Pulmonary artery endothelial cell (primary cell): ENCODE results near the gene TCF4. TPM values are rescaled to one million over a fixed set of nuclear protein-coding genes. Genes with fewer than 3 reads are reported as not detected.

Source experiments
- DNase-seq: peaks from one replicate; pipeline ENCODE4 v3.0.0-alpha.2; 2011; ENCODE audit warnings: low read depth, low spot score
- total RNA-seq: library from RNA; depleted of rRNA; stranded (reverse); fragments of >200 nt; gene quantifications from 2 replicates; pipeline ENCODE4 v1.2.3, GENCODE V29; 2014

TCF4 gene
- total RNA-seq, 1 donor from 2014 or later = 339 TPM

DNA sequence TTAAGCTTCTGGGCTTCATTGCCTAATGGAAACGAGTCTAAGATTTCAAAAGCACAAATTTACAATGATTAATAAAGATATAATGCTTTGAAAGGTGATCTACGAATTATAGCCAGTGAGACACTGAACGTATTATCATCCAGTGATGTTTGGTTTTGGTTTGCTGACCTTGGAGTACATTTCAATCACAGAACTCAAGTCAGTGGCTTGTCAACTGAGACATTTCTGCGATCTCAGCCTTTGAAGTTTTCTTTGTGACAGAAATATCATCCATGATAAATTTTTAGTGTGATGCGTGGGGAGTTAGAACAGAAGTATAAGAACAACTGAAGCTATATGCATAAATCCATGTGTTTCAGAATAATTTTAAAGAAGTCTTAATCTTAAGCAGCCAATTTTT is 263.8 kb downstream of the TCF4 start:
- no peak for DNase-seq

DNA sequence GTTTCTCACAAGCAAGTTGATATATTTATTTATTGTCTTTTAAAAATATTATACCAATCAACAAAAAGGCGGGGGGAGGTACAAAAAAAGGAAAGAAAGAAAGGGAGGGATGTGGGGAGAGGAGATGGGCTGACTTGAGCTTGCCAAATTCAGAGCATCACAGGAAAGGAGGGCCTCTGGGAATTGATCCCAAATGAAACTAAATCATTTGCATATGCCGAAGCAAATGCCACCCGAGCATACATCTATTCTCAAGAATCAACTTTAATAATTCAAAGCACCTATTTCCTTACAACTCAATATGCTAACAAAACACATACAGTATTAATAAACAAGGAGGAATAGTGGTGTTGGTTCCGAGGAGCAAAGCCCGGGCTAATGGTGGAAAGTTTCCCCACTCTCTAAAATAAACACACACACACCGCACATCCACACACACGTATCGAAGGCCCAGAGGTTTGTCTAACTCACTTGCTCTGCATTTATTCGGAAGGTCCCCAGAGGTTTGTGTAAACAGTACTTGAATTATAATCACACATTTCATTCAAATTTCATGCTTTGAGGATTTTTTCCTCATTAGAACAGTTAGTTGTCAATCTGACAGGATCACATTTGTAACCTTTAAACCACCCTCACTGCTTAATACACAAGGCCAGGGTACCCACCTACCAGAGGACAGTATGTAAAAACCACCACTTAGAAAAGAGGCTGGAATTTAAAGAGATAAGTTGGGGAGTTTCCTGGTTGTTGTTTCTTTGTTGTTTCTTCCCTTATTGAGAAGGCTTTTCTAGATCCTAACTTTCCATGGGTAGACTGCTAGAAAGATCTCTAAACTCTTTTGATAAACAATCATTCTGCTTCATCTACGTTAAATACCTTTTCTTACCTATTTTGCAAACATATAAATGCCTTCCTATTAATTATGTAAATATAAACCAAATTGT is 264.7 kb downstream of the TCF4 start:
- DNase-seq = no peak

DNA sequence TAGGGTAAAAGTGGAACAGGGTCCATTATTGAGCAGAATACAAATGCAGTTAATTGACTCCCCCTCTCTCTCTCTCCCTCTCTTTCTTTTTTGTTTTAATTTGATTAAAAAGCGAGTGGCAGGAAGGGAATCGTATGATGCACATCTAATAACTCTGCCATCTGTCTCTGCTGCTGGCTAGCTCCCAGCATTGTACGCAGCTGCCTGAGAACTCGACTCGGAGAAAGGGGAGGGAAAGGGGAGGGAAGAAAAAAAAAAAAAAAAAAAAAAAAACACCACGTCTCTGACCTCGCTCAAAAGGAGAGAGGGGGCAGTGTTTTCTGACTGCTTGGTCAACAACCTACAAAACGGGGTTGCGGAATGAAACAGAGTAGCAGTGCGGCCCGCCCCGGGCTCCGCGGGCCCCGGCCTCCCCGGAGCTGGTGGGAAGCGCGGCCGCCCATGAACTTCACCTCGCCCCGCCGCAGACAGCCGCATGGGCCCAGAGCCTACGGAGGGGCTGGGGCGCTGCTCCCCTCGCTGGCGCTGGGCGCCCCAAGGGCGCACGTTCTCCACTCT is 265.7 kb downstream of the TCF4 start:
- peak; percentile 90 for DNase-seq

DNA sequence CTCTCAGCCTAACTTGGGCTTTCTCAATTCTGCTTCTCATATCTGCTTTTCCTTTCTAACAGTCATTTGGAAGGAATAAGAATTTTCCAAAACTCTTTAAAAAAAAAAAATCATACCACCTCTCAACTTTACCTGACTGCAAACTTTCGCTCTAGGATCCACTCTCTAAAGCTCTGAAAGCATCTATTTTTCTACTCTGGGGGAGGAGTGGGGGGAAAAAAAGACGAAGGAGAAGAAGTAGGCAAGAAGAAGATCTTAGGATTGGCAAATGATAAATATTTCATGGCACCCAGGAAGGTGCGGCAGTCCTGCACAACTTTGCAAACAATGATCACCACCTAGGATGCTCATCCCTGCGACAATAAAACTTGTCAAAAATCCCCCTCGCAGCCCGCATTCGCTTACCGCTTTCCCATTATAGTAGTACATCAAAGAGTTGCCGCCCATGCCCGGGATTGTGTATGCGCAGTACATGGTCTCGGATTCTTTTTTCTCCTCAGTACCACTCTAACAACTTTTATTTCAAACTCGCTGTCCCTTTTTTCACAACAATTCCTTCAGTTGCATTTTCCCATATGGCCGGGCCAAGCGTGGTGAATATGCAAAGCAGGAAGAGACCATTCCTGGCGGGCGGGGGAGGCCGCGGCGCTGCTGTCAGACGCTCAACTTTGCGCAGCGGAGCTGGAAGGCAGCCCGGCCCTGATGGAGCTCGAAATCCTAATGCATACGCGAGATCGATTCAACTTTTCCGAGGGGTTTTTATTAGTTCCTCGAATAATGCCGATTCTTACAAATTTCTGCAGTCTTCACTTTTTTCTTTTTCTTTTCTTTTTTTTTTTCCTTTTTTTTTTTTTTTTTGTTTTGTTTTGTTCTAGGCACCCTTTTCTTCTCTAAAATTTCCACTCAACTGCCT is 266.5 kb downstream of the TCF4 start:
- peak; percentile 71 for DNase-seq

DNA sequence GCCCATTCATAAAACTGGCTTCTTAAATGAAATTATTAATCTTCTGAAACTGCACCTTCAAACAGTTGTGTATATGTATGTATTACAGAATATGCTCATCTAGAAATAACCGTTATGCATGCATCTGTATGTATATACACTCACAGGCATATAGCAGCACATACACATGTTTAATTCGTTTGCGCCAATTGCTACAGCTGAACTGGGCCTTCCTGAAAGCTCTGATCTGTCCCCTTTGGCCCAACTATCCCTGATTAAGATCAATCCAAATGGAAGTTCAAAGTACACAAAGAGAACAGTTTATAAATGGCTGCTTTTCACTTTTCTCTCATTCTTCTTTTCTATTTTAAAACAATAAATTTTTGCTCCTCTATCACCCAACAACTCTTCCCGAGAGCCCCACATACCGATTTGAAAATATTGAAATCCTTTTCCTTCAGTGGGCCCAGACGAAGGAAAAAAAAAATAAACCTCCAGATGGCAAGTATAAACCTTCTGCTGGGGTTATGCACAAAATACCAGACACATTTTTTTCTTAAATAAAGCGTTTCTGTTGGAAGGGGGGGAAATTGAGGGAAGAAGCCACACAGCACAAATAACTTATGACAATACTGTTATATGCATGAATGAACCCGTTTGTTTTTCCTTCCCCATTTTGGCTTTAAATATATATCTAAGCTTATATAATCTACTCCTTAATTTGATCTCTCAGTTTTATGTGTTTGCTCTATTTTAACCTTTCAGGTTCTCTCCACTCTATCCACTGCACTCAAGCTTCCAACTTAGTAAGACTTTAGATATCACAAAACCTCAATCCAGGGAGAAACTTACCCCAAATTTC is 267.3 kb downstream of the TCF4 start:
- DNase-seq = no peak

DNA sequence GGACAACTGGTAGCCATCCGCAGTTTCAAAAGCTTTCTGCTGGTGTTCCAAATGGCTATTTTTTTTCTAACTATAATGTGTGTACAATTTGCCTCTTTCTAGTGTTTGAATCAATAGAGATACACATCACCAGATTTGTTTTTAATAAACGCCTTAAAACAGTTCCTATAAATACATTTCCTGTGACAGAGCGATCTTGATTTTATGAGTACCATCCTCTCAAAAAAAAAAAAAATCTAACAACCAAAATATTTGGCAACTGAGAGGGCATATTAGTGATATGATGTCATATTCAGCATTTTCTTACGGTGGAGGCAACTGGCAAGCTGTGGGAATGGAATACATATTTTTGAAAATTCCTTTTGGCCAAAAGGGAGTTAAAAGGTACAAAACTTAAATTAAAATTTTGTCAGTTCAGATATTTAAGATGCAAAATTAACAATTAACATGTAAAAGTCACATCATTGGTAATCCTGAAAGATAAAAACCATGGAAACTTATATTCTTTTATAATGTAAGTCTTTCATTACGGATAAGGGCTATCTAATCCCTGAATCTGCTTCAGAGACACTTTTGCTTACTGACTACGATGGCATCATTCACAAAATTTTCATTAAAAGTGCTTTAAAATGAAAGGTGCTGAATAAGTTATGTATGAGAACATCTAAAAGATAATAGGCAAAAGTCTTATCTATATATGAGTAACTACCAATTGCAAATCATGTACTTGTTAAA is 268.4 kb downstream of the TCF4 start:
- no peak for DNase-seq

DNA sequence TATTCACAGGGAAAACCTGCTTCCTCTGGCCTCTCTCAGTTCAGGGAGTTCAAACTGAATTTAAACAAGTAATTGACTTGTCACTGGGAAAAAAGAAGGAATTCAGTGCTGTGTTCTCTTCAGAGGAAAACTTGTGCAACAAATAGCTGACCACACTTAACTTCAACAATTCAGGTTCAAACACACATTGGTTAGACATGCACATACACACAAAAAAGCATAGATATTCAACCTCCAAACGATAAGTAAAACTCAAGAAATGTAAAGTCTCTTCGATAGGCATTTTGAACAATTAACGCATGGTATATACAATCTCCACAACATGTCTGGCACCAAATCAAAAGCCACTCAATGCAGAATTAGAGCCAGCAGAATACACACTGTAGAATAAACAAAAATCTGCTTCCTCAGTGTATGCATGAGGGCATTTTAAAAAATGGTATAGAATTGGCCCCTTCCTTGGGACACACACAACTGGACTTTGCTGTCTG is 269.0 kb downstream of the TCF4 start:
- no peak for DNase-seq

DNA sequence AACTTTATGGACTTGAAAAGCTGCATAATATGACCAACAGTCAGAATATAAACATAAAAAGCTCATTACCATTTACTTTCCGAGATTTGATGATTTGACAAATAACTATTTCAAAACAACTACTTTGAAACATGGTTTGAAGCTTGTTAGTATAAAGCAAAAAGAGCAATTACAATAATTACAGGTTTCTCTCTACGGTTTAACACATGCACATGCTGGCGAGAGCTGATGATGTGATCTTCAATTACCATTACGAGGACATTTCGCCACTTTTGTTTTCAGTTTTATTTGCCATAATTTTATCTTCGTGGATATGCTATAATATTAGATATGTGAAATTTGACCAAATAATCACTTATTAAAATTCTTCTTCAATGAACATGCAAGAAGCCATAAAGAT is 270.1 kb downstream of the TCF4 start:
- DNase-seq = no peak

DNA sequence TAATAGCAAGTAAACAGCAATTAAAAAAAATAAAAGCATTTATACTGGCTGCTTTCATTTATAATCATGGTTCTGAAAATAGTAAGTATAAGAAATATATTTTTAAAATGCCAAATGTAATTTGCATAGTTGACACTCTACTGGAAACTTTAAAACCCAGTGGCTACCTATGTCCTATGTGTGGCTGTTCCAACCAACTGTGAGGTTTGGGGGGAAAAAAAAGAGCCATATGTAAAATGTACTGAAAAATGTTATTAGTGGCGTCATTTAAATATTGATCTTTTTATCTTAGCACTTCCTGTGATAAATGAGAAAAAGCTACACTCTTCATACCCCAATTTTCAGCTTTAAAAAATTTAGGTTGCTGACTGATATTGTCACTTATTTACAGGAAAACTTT is 270.7 kb downstream of the TCF4 start:
- no peak for DNase-seq

DNA sequence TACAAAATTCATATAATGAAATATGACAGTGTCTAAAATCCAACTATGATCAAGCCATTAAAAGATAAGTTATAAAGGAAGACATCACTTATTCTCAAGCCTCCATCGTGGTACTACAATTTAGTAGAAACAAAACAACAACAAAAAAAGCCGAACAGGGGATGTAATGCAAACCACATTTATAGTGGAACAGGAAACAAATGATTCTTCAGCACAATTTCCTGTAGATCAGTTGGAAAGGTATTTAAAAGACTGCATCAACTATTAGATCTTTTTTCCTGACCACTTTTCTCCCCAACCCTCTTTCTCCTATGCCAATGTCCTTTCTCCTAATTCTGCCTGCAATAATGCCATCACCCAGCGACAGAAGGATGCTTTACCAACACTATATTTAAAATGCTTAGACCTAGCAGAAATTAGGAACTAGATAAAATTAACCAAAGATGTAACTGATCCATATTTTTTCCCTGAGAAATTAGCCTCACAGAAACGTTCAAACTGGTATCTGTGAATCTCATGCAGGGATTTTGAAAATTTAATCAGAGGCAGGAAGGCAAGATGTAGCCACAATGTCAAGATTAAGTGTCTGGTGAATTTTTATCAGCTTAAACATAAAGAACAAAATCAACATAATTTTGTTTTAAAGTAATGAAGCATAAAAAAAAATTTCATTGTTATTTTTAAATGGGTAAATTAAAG is 271.4 kb downstream of the TCF4 start:
- no peak for DNase-seq

DNA sequence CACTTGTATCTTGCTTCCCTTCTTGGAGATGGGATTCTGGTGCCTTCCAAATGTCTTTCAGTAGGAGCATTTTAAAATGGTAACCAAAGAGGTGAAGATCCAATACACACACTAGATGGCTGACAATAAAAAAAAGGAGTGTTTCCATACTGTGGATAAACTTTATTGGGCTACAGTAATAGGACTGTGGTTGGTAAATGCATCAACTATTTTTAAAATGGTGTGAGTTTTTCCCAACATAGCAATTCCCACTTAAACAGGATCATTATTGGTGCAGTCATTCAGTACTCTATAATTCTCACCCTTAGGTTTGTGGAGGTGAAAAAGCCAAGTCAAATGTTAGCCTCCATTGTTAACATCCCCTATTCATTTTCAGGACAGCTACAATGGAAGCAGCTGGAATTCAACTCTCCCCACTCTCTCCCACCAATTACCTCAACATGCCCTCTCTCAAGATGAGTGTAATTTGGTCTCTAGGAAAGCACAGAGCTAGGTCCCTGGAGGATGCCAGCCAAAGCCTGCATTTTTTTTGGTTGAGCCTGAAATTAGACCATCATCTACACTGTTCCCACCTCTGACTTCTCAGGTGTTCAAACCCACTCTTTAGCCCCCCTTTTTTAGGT is 273.3 kb downstream of the TCF4 start:
- DNase-seq = no peak

DNA sequence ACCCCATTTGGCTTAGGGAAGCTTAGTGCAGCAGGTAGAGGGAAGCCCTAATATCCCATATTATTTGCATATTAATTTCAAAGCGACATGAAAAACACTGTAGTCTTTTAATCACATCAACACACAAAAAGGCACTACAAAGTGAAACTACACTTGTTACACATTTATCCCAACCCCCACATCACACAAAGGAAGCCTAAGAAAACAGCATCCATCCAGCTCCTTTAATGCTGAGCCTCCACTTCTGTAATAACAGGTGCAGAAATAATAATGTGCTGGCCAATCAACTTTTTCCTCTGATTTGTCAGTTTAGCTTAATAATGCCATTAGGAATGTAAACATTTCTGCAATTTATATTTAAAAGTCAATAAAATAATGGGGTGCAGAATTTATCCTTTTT is 274.0 kb downstream of the TCF4 start:
- DNase-seq = no peak

DNA sequence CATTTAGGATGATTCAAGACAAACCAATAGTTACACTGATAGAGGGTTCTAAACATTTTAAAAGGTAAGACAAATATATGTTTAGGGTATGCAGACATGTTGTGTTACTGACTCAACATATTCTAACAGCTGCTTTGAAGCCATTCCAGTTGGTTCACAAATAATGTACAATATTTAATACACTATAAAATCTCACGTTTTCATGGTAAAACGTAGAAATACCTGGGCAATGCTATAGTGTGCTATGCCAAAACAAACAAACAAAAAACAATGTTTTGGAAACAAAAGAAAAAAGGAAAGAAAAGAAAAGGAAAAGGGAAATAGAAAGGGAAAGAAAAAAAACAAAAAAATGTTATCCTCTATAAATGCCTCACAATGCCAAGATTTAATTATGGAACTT is 277.1 kb downstream of the TCF4 start:
- no peak for DNase-seq

DNA sequence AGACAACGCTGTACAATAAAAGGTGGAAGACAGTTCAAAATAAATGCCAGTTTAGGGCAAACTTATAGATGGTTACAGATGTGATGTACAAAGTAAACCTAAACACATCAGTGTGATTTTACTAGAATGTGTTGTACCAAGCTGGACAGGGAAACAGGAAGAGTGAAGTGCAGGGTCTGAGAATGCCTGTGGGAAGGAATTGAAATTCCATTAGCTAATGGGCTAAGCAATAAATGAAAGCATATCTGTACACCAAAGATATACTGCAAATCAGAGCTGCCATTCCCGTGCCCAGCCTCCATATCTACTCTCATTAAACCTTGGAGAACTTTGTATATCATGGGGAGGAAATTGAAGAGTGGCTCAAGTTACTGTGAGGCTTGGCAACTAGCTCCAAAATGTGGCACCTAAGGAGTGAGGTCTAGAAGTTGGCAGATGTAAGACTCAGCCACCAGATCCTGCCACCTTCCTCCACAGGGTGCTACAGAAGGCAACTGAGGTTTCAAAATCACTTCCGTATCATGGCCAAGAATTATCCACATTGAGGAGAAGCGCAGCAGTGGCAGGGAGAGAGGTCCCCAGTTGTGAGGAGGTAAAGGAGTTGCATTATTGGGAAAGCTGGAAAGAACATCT is 277.8 kb downstream of the TCF4 start:
- no peak for DNase-seq

DNA sequence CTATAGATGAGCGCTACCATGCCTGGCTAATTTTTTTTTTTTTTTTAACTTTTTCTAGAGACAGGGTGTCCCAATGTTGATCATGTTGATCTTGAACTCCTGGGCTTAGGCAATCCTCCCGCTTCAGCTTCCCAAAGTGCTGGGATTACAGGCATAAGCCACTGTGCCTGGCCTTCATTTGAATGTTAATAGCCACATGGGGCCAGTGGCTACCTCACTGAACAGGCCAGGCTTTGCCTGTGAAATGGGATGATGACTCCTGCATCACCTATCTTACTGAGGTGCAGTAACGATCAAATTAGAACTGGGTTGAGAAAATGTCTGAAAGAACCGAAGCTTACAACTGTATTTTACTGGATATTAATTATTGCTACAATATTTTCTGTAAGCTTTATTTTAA is 278.7 kb downstream of the TCF4 start:
- DNase-seq = no peak

DNA sequence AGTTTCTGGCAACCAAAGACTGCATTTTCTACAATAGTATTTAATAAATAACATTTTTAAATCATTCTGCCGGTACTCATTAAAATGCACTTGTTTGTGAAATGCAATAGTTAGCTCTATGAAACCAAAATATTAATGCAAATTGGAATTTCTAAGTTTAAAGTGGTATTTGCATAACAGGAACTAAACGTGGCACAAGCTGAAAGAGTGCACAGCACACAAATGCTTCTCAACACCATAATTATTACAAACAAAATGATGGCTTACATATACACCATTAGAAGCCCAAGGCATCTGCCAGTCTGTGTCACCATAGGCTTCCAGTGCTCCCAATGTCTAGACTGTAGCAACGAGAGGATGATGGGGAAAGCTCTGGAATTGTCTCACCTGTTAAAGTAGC is 280.5 kb downstream of the TCF4 start:
- no peak for DNase-seq

DNA sequence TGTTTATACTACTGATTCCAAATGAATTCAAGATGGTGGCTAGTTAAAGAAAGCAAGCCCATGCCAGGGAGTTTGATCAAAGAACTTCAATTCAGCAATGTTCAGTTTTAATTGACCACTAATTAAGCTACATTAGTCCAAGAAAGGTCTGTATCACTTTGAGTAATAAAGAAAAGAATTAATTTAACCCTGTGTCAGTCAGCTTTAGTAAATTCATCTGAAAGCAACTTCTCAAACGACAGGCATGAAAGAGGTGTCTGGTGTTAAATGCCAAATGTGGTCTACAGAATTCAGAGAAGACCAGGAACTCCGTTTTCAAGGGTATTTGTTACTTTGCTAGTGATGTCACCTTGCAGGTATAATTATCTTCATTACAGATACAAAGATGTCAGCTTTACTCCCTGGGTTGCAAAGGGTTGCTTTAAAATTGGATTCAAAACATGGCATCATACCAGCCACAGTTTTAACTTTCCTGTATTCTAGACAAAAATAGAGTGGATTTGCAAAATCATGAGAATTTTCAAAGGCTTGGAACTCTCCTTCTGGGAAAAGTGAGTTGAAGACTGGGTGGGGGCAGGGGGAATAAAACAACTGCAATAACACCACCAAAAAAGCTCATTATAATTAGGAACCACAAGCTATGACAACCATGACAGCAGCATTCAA is 281.5 kb downstream of the TCF4 start:
- DNase-seq = no peak

DNA sequence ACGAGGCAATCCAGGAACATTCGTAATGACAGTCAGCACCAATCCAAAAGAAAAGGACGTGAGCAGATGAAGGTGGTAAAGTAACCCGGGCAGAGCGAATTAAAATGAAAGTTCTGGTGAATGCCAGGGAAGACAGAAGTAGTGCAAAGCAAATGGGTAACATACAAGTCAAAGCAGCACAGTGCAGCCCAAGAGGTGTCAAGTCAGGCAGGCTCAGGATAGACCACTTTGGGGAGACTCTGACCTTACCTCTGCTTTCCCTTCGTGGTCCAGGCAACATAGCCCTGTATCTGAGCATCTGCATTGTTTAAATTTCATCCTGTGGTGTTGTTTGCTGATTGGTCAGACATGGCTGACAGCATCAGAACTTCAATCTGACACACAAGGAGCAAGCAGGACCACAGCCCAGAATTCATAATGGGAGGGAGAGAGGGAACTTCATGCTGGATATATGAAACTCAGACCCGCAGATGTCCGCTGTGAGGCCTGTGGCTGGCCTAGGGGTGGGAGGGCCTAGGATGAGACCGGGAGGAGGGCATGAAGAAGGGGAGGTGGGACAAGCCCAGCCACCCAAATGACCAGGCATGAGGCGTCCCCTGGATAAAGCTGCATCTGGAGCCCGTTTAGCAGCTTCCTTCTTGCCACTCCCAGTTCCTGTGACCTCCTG is 285.7 kb downstream of the TCF4 start:
- DNase-seq = no peak
